Measurements from ENCODE around the gene ASB2.

Gene ASB2

DNA sequence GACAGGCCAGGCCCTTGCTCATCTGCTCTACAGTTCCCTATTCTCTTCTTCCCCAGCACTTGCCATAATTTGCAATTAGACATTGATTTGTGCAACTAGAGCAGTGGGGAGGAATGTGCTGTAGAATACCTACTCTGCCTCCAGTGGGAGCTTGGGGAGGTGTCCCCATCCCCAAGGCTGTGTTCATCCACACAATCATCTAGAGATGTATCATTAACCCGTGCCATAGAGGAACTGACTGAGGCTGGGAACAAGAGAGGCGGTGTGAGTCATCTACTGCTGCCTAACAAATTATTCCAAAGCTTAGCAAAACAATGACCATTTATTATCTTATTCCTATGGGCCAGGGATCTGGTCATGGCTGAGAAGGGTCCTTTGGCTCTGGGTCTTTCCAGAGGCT lies 44.6 kb upstream of the ASB2 start:
- H3K4me1 ChIP-seq, result no peaks in the 10 kb centered on the region
- no peak overlapping the region for H3K4me3 ChIP-seq (ENCODE audit: low read depth, low read length)
- H3K36me3 ChIP-seq, result no peaks in the 10 kb centered on the region
- no peak for DNase-seq
- no peaks in the 10 kb centered on the region for H3K9me3 ChIP-seq
- no peaks in the 10 kb centered on the region for H3K27me3 ChIP-seq
- TF ChIP-seq, protein P1, sequence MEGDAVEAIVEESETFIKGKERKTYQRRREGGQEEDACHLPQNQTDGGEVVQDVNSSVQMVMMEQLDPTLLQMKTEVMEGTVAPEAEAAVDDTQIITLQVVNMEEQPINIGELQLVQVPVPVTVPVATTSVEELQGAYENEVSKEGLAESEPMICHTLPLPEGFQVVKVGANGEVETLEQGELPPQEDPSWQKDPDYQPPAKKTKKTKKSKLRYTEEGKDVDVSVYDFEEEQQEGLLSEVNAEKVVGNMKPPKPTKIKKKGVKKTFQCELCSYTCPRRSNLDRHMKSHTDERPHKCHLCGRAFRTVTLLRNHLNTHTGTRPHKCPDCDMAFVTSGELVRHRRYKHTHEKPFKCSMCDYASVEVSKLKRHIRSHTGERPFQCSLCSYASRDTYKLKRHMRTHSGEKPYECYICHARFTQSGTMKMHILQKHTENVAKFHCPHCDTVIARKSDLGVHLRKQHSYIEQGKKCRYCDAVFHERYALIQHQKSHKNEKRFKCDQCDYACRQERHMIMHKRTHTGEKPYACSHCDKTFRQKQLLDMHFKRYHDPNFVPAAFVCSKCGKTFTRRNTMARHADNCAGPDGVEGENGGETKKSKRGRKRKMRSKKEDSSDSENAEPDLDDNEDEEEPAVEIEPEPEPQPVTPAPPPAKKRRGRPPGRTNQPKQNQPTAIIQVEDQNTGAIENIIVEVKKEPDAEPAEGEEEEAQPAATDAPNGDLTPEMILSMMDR (IDR thresholded peaks at IDR 0.05; ENCODE audit: low read depth, low read length), result no peak

DNA sequence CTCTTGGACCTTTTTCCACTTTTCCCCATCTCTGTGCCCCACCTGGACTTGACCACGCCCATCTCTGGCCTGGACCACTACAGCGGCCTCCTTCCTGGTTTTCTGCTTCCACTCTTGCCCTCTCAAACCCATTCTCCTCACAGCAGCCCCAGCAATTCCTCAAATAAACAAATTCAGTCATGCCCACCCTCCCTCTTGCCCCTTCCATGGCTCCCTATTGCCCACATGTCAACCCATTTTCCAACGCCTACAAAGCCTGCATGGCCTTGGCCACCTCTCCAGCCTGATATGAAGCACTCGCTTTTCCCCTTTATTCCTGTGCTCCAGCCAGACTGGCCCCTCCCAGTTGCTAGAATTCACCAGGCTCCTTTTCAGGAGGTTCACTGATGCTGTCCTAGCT lies 43.9 kb upstream of the ASB2 start:
- H3K36me3 ChIP-seq, result no peaks in the 10 kb centered on the region
- TF ChIP-seq, protein P1 (IDR thresholded peaks at IDR 0.05; ENCODE audit: low read depth, low read length), result no peak
- H3K27me3 ChIP-seq, result no peaks in the 10 kb centered on the region
- no peaks in the 10 kb centered on the region for H3K4me1 ChIP-seq
- H3K9me3 ChIP-seq, result no peaks in the 10 kb centered on the region
- DNase-seq, result no peak
- no peak overlapping the region for H3K4me3 ChIP-seq (ENCODE audit: low read depth, low read length)

DNA sequence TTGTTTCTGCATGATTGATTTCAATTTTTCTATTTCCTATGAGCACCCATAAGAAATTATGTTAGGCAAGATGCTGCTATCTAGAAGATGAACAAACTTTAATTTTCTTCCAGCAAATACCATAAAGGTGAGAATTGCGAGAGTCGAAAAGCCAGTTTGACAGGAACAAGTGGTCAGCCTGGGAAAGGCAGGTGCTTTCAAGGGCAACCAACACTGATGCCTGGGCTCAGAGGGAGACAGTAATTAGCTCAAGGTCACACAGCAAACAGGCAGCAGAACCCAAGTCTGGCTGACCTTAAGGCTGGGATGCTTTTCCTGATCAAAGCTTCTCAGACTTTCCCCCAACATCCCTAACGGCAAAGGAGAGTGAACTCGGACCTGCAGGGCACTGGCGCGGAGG lies 43.0 kb upstream of the ASB2 start:
- no peaks in the 10 kb centered on the region for H3K36me3 ChIP-seq
- H3K4me3 ChIP-seq (ENCODE audit: low read depth, low read length), result no peak overlapping the region
- H3K9me3 ChIP-seq, result no peaks in the 10 kb centered on the region
- DNase-seq, result no peak
- no peaks in the 10 kb centered on the region for H3K27me3 ChIP-seq
- TF ChIP-seq, protein P1 (IDR thresholded peaks at IDR 0.05; ENCODE audit: low read depth, low read length), result no peak
- H3K4me1 ChIP-seq, result no peaks in the 10 kb centered on the region

DNA sequence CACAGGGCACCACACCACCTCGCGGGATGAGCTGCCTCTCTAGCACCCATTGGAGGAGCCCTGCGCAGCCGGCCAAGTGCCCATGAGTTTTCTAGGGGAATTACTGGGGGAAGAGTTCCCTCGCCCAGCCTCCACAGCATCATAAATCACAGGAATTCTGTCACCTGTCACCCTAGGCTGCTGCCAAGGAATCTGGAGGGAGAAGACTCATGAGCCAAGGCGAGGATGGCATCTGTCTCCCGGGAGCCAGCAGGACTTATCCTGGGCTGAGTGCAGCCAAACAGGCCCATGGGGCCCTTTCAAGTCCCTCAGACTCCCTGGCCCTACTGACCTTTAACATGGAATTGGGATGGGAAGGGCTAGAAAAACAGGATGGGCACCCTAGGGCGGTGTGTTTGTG lies 41.9 kb upstream of the ASB2 start:
- no peak for DNase-seq

DNA sequence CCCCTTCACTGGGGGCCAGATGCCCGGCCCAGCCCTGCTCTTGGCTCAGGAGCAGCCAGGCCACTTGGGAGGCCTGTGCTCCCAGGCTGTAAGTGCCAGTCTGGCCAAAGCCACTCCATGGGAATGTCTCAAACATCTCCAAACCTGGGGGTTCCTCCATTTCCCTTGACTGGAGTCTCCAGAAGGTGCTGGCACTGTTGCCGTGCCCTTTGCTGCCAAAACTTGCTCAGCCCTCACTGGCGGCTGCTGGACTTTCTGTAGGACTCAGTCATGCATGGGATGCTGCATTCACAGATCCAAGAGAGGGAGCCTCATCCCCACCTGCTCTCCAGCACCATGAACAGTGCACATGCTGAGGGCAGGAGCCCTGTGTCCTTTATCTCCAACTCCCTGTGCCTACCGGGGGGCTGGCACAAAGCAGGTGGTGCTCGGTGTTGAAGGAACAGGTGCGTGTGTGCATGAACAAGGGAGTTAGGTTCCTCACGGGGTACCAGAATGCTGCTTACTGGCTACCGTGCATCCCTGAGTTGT lies 40.1 kb upstream of the ASB2 start:
- H3K4me1 ChIP-seq, result no peaks in the 10 kb centered on the region
- H3K4me3 ChIP-seq (ENCODE audit: low read depth, low read length), result no peak overlapping the region
- TF ChIP-seq, protein P1 (IDR thresholded peaks at IDR 0.05; ENCODE audit: low read depth, low read length), result no peak
- H3K9me3 ChIP-seq, result no peaks in the 10 kb centered on the region
- no peaks in the 10 kb centered on the region for H3K36me3 ChIP-seq
- H3K27me3 ChIP-seq, result no peaks in the 10 kb centered on the region
- no peak for DNase-seq

More for the DNA sequence above, 41.9 kb upstream of the ASB2 start:
- no peaks in the 10 kb centered on the region for H3K4me1 ChIP-seq
- H3K4me3 ChIP-seq (ENCODE audit: low read depth, low read length), result no peak overlapping the region
- H3K36me3 ChIP-seq, result no peaks in the 10 kb centered on the region
- TF ChIP-seq, protein P1 (IDR thresholded peaks at IDR 0.05; ENCODE audit: low read depth, low read length), result no peak
- H3K9me3 ChIP-seq, result no peaks in the 10 kb centered on the region
- no peaks in the 10 kb centered on the region for H3K27me3 ChIP-seq

DNA sequence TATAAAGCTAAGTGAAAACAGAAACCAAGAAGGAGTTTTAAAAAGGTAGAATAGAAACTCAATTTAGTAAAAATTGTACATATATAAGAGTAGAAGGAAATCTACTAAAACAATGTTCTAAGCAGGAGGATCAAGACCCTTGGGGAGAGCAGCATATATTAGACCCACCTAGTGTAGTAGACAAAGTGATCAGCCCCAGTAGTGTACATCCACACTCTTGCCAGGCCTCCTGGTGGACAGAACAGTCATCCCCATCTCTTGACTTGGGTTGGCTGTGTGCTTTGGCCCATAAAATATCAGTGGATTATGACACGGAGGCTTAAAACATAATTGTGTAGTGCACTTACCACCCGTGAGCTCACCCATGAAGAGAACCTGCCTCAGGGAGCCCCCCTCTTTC lies 38.9 kb upstream of the ASB2 start:
- no peaks in the 10 kb centered on the region for H3K36me3 ChIP-seq
- no peaks in the 10 kb centered on the region for H3K27me3 ChIP-seq
- H3K4me1 ChIP-seq, result no peaks in the 10 kb centered on the region
- DNase-seq, result no peak
- TF ChIP-seq, protein P1 (IDR thresholded peaks at IDR 0.05; ENCODE audit: low read depth, low read length), result 0 out of 2 replicates have a peak, but pooled peaks have one; percentile 11
- H3K4me3 ChIP-seq (ENCODE audit: low read depth, low read length), result no peak overlapping the region
- no peaks in the 10 kb centered on the region for H3K9me3 ChIP-seq
